Activated CD4-positive, alpha-beta memory T cell treated with anti-CD3 and anti-CD28 coated beads for 36 hours (primary cell): ENCODE measurements around the gene NINL. TPM values are rescaled to one million over a fixed set of nuclear protein-coding genes. Genes with fewer than 3 reads are reported as not detected.

Source experiments
- CTCF ChIA-PET: fragments of 350-600 bp; sonication (Branson Sonifier 250); formaldehyde crosslinking; loops from one replicate; lab custom pipeline; 2021; ENCODE audit warnings: antibody characterized with exemption, inconsistent platforms; lab: Charles Lee
- POLR2A ChIA-PET: fragments of 350-600 bp; sonication (Branson Sonifier 250); formaldehyde crosslinking; loops from one replicate; lab custom pipeline; 2021; ENCODE audit warnings: antibody characterized with exemption; lab: Charles Lee
- DNase-seq: peaks from one replicate; pipeline ENCODE4 v3.0.0-alpha.2; 2020
- H3K27ac Mint-ChIP-seq: one replicate; pipeline ENCODE4 v1.8.0; 2021; ENCODE audit warnings: mixed read lengths
- H3K27me3 Mint-ChIP-seq: one replicate; pipeline ENCODE4 v1.8.0; 2021; ENCODE audit warnings: mixed read lengths
- H3K36me3 Mint-ChIP-seq: one replicate; pipeline ENCODE4 v1.8.0; 2021; ENCODE audit warnings: mixed read lengths
- H3K4me1 Mint-ChIP-seq: one replicate; pipeline ENCODE4 v1.8.0; 2021; ENCODE audit warnings: low read depth, mixed read lengths
- H3K4me3 Mint-ChIP-seq: one replicate; pipeline ENCODE4 v1.8.0; 2021; ENCODE audit warnings: mild to moderate bottlenecking, mixed read lengths
- H3K9me3 Mint-ChIP-seq: one replicate; pipeline ENCODE4 v1.8.0; 2021; ENCODE audit warnings: mixed read lengths
- intact Hi-C: fragments of 100-400 bp; cut with micrococcal nuclease; formaldehyde crosslinking; loops from one replicate; pipeline ENCODE4 v1.15.1; 2023
- total RNA-seq, 2 experiments: library from RNA; stranded (reverse); gene quantifications; one replicate each; pipeline ENCODE4 v1.2.3, GENCODE V29; 2021

NINL gene
- total RNA-seq, 2 experiments from 2014 or later = 2.7 to 3.9 TPM

- Mint-ChIP-seq H3K9me3 (no peaks in the 10 kb centered on the region), H3K27ac (no peak overlapping the region), H3K4me3 (no peak overlapping the region), H3K27me3 (no peaks in the 10 kb centered on the region), H3K36me3 (no peaks in the 10 kb centered on the region), H3K4me1 (no peaks in the 10 kb centered on the region)
- POLR2A ChIA-PET = no interaction called here
- intact Hi-C loops = no loop called here
- CTCF ChIA-PET = no interaction called here
- no peak for DNase-seq
Observed at GRCh38 chr20:25499855-25500434, 85.4 kb downstream of the NINL start.

- H3K4me1 Mint-ChIP-seq = no peaks in the 10 kb centered on the region
- H3K9me3 Mint-ChIP-seq = no peaks in the 10 kb centered on the region
- H3K4me3 Mint-ChIP-seq = no peak overlapping the region
- no peak for DNase-seq
- H3K27ac Mint-ChIP-seq = no peak overlapping the region
- intact Hi-C loops = no loop called here
- H3K36me3 Mint-ChIP-seq = no peaks in the 10 kb centered on the region
- H3K27me3 Mint-ChIP-seq = no peaks in the 10 kb centered on the region
- ChIA-PET POLR2A (no interaction called here), CTCF (no interaction called here)
Observed at GRCh38 chr20:25499031-25499430, 86.3 kb downstream of the NINL start.

- intact Hi-C loops = no loop called here
- CTCF ChIA-PET = no interaction called here
- no peak for DNase-seq
- Mint-ChIP-seq H3K27ac (no peak overlapping the region), H3K4me3 (no peak overlapping the region), H3K4me1 (no peaks in the 10 kb centered on the region), H3K36me3 (no peaks in the 10 kb centered on the region), H3K9me3 (no peaks in the 10 kb centered on the region), H3K27me3 (no peaks in the 10 kb centered on the region)
- POLR2A ChIA-PET = no interaction called here
Observed at GRCh38 chr20:25498280-25498606, 87.1 kb downstream of the NINL start.

- DNase-seq = no peak
Observed at GRCh38 chr20:25497586-25498279, 87.6 kb downstream of the NINL start.

GRCh38 chr20:25496968-25497401 lies 88.3 kb downstream of the NINL start:
- Mint-ChIP-seq H3K27me3 (no peaks in the 10 kb centered on the region), H3K27ac (no peak overlapping the region), H3K4me1 (no peaks in the 10 kb centered on the region), H3K9me3 (no peaks in the 10 kb centered on the region), H3K4me3 (no peak overlapping the region), H3K36me3 (no peaks in the 10 kb centered on the region)
- DNase-seq = no peak
- intact Hi-C loops = no loop called here
- ChIA-PET POLR2A (no interaction called here), CTCF (no interaction called here)

More at GRCh38 chr20:25497586-25498279, 87.6 kb downstream of the NINL start:
- POLR2A ChIA-PET = no interaction called here
- no peaks in the 10 kb centered on the region for H3K36me3 Mint-ChIP-seq
- no peaks in the 10 kb centered on the region for H3K9me3 Mint-ChIP-seq
- no peak overlapping the region for H3K27ac Mint-ChIP-seq
- CTCF ChIA-PET = no interaction called here
- intact Hi-C loops = no loop called here
- no peak overlapping the region for H3K4me3 Mint-ChIP-seq
- H3K4me1 Mint-ChIP-seq = no peaks in the 10 kb centered on the region
- H3K27me3 Mint-ChIP-seq = no peaks in the 10 kb centered on the region

- intact Hi-C loops = no loop called here
- no peaks in the 10 kb centered on the region for H3K9me3 Mint-ChIP-seq
- no peaks in the 10 kb centered on the region for H3K27me3 Mint-ChIP-seq
- no peak overlapping the region for H3K4me3 Mint-ChIP-seq
- DNase-seq = no peak
- H3K27ac Mint-ChIP-seq = no peak overlapping the region
- POLR2A ChIA-PET = no interaction called here
- H3K4me1 Mint-ChIP-seq = no peaks in the 10 kb centered on the region
- no peaks in the 10 kb centered on the region for H3K36me3 Mint-ChIP-seq
- CTCF ChIA-PET = no interaction called here
Observed at GRCh38 chr20:25496165-25496967, 89.0 kb downstream of the NINL start.

- Mint-ChIP-seq H3K27me3 (no peaks in the 10 kb centered on the region), H3K4me1 (no peaks in the 10 kb centered on the region), H3K4me3 (no peak overlapping the region), H3K27ac (no peak overlapping the region), H3K9me3 (no peaks in the 10 kb centered on the region), H3K36me3 (no peaks in the 10 kb centered on the region)
- intact Hi-C loops = no loop called here
- DNase-seq = no peak
- ChIA-PET POLR2A (no interaction called here), CTCF (no interaction called here)
Observed at GRCh38 chr20:25495189-25495824, 90.0 kb downstream of the NINL start.

- ChIA-PET CTCF (no interaction called here), POLR2A (no interaction called here)
- Mint-ChIP-seq H3K9me3 (no peaks in the 10 kb centered on the region), H3K27me3 (no peaks in the 10 kb centered on the region), H3K36me3 (no peaks in the 10 kb centered on the region), H3K27ac (no peak overlapping the region), H3K4me1 (no peaks in the 10 kb centered on the region), H3K4me3 (no peak overlapping the region)
- no peak for DNase-seq
- intact Hi-C loops = no loop called here
Observed at GRCh38 chr20:25494506-25495188, 90.7 kb downstream of the NINL start.

- ChIA-PET CTCF (no interaction called here), POLR2A (no interaction called here)
- Mint-ChIP-seq H3K36me3 (no peaks in the 10 kb centered on the region), H3K27me3 (no peaks in the 10 kb centered on the region), H3K4me1 (no peaks in the 10 kb centered on the region), H3K27ac (no peak overlapping the region), H3K9me3 (no peaks in the 10 kb centered on the region), H3K4me3 (no peak overlapping the region)
- intact Hi-C loops = no loop called here
- DNase-seq = no peak
Observed at GRCh38 chr20:25493748-25494505, 91.4 kb downstream of the NINL start.

- no peaks in the 10 kb centered on the region for H3K4me1 Mint-ChIP-seq
- intact Hi-C loops = no loop called here
- CTCF ChIA-PET = no interaction called here
Observed at GRCh38 chr20:25493137-25493536, 92.2 kb downstream of the NINL start.

GRCh38 chr20:25491446-25492038 lies 93.8 kb downstream of the NINL start:
- no peak overlapping the region for H3K4me3 Mint-ChIP-seq
- POLR2A ChIA-PET = no interaction called here
- H3K27me3 Mint-ChIP-seq = no peaks in the 10 kb centered on the region
- H3K27ac Mint-ChIP-seq = no peak overlapping the region
- H3K9me3 Mint-ChIP-seq = no peaks in the 10 kb centered on the region
- DNase-seq = no peak
- H3K36me3 Mint-ChIP-seq = no peaks in the 10 kb centered on the region
- intact Hi-C loops = no loop called here
- CTCF ChIA-PET = no interaction called here
- peaks cover under 1% of the 10 kb centered on the region for H3K4me1 Mint-ChIP-seq

More at GRCh38 chr20:25493137-25493536, 92.2 kb downstream of the NINL start:
- H3K27ac Mint-ChIP-seq = no peak overlapping the region
- no peak overlapping the region for H3K4me3 Mint-ChIP-seq
- H3K36me3 Mint-ChIP-seq = no peaks in the 10 kb centered on the region
- DNase-seq = no peak
- POLR2A ChIA-PET = no interaction called here
- H3K9me3 Mint-ChIP-seq = no peaks in the 10 kb centered on the region
- H3K27me3 Mint-ChIP-seq = no peaks in the 10 kb centered on the region
